ENCODE measurements around the gene VPS11.
"Not testable (repeated sequence)": the region's sequence is repeated elsewhere in the genome, so short reads cannot be mapped to it uniquely, and the experiment has no call there.

VPS11 gene

DNA sequence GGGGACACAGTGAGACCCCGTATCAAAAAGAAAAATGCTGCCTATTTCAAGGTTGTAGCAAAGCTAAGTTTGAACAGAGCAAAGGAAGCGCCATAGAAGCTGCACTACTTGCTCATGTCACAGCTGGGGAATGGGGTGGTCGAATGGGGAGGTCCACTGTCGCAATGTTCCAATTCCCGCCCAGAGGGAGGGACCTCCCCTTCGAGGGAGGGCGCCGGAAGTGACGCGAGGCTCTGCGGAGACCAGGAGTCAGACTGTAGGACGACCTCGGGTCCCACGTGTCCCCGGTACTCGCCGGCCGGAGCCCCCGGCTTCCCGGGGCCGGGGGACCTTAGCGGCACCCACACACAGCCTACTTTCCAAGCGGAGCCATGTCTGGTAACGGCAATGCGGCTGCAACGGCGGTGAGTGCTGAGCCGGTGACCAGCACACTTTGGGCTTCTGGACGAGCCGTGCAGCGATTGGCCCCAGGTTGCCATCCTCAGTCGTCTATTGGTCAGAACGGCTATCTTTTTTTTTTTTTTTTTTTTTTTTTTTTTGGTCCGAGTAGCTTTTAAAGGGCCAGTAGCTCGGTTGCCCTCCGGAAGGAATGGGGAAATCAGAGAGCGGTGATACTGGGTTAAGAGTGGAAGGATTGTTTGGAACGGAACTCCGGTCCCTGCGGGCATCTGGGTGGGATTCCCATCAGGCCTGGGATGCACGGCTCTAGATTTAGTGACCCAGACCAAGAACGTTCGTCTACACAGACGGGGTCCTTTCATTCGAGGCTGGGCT, 17.2 kb downstream of the VPS11 start, which contains the start of gene HMBS:
TSS of gene HMBS (plus strand) at position 219 of the 774 bp plus-strand sequence. CDS start at position 372, 153 bp downstream.
- peak; percentile 93 for DNase-seq

- DNase-seq = no peak
These were observed 17.8 kb downstream of the VPS11 start for GRCh38 chr11:119085437-119085847.

DNA sequence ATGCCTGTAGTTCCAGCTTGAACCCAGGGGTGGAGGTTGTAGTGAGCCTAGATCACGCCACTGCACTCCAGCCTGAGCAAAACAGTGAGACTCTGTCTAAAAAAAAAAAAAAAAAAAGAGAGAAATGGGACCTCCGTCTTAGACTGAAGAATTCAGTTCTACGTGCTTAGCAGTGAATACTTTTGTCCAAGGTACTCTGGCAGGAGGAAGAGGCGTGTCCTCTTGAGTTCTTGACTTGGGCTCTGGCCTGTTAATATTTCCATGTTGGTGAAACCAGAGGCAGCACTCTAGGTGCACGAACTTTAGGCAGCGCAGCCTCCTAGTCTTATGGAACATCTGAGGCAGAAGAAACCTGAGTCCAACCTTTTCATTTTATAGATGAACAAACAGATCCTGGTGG, 19.5 kb downstream of the VPS11 start:
- DNase-seq = no peak

- no peak for DNase-seq
These were observed 20.2 kb downstream of the VPS11 start for GRCh38 chr11:119087747-119088241.

DNA sequence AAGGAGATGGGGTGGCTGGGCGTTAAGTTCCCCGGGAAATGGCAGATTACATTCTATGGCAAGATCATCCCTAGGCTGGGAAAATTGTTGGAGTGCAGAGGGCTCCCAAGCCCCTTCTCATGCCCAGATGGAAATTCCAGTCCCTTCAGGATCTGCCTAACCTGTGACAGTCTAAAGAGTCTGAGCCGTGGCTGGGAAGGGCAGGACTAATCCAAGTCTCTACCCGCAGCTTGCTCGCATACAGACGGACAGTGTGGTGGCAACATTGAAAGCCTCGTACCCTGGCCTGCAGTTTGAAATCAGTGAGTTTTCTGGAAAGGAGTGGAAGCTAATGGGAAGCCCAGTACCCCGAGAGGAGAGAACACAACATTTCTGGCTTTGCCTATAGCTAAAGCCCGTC, 20.8 kb downstream of the VPS11 start:
- no peak for DNase-seq

DNA sequence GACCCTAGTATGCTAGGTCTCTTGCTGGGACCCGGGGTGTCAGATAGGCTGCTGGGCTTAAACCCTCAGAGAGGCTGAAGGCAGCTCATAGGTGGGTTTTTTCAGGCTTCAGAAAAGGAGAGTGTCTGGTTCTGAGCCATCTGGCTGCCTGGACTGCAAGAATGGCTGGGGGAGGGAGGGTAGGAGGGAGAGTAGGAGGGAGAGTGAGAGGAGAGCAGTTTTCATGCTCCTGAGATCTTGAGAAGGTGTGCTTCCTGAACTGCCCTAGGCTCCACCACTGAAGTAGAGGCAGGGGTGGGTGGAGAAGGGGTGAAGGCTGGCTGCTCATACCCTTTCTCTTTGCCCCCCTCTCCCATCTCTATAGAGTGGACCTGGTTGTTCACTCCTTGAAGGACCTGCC, 21.7 kb downstream of the VPS11 start:
- no peak for DNase-seq

GRCh38 chr11:119091178-119091577, 23.6 kb downstream of the VPS11 start:
- no peak for DNase-seq

- DNase-seq = no peak
These were observed 24.6 kb downstream of the VPS11 start for GRCh38 chr11:119091966-119092879.

GRCh38 chr11:119092880-119093842, 25.5 kb downstream of the VPS11 start:
- no peak for DNase-seq

- DNase-seq = peak; percentile 64
These were observed 26.6 kb downstream of the VPS11 start for GRCh38 chr11:119093942-119094815.

DNA sequence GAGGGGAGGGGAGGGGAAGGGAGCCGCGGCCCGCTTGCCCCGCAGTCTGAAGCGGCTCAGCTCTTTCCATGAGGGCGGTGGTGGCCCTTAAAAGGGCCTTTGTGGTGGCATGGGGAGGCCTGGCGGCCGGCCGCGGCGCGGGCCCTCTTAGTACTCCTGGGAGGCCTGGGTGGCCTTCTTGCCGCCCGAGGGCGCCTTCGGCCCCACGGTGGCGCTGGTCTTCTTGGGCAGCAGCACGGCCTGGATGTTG, 27.1 kb downstream of the VPS11 start:
- no peak for DNase-seq

DNA sequence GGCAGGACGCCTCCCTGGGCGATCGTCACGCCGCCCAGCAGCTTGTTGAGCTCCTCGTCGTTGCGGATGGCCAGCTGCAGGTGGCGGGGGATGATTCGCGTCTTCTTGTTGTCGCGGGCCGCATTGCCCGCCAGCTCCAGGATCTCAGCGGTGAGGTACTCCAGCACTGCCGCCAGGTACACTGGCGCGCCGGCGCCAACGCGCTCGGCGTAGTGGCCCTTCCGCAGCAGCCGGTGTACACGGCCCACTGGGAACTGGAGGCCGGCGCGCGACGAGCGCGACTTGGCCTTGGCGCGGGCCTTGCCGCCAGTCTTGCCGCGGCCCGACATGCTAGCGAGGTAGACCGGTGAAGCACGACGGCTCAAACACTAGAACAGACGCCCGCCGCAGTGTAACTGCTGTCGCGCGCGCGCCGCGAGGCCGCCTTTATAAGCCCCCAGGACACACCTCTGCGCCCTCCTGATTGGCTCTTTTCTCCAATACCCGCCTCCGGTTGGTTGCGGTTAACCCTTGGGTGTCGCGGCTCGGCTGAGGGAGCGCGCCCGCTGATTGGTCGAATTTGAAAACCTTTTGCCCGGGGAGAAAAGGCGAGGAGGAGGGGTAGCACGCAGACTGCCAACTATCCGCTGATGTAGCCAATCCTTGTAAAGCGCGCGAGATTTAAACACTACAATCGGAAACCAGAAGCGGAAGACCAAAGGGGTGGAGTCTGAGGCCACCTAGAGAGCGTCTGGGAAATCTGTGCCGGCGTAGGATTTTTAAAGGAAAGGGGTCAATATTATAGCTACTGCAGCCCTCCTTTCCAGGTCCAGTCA, 27.7 kb downstream of the VPS11 start:
- peak; percentile 98 for DNase-seq

- no peak for DNase-seq
These were observed 32.1 kb downstream of the VPS11 start for GRCh38 chr11:119099711-119100110.

GRCh38 chr11:119100246-119100970, 32.8 kb downstream of the VPS11 start:
- DNase-seq = no peak

- DNase-seq = no peak
These were observed 33.6 kb downstream of the VPS11 start for GRCh38 chr11:119100994-119101758.

DNA sequence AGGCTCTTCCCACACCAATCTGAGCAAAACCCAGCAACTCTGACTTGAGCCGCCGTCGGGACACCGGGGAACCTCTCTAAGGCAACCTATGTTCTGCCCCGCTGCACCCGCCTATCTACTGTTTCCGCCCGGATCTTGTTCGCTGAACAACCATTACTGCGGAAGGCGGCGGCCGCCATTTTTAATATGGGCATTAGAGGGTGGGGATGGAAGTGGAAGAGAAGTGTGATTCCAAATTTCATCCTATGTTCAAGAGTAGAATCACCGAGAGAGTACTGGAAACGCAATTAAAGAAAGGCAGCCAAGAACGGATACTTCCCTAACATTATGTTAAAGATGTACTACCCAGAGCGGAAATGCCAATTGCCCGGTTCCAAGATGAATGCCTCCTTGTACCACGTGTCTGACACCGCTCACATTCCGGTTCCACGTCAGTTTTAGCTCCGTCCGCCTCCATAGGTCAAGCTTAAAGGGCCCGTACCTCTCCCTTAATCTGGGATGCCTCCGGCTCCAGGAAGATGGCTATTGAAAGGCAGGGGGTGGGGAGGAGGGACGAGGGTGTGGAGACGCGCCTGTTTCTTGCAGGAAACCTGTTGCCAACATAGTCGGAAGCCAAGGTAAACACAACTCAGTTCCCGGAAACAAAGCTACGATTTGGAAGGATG, 34.3 kb downstream of the VPS11 start, which contains the start of gene DPAGT1:
TSS of gene DPAGT1 (minus strand) at position 95 of the 665 bp plus-strand sequence. CDS start 198 bp downstream, outside the sequence.
- peak; percentile 80 for DNase-seq

DNA sequence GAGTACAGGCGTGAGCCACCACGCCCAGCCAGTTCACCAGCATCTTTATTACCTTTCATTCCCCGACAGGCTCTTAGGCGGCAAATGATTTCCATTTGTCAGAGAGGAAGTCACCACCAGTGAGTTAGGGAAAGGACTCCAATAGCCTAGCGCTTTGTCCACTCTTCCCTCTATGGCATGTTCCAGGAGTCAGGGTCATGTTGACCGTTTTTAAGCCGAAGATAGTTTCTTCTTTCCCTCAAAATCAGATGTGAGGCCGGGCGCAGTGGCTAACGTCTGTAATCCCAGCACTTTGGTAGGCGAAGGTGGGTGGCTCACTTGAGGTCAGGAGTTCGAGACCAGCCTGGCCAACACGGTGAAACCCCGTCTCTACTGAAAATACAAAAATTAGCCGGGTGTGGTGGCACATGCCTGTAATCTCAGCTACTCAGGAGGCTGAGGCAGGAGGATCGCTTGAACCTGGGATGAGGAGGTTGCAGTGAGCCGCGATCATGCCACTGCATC, 35.6 kb downstream of the VPS11 start:
- DNase-seq = not testable (repeated sequence)

GRCh38 chr11:119103793-119104192, 36.2 kb downstream of the VPS11 start:
- no peak for DNase-seq
